Amniotic epithelial cell (primary cell): Measurements from ENCODE around the gene CA10.

Source experiments
- DNase-seq: peaks from one replicate; pipeline ENCODE4 v3.0.0-alpha.2; 2010; ENCODE audit warnings: low read depth

Gene CA10

DNA sequence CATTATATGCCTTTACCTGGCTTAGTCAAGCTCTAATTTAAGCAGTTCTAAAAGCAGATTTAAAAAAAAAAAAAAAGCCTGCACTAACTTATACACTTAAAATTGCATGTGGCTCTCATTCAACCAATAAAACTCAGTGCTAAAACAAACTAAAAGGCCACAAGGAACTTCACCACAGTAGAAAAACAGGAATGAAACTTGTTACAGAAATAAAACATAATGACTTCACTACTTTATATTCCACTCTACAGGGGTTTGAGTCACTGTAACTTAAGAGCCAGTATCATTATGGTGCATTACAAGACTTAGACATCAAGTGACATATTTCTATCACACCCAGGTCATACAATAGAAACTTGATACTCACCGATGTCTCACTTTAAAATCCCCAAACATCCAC, 11.1 kb downstream of the CA10 start:
- no peak for DNase-seq

DNA sequence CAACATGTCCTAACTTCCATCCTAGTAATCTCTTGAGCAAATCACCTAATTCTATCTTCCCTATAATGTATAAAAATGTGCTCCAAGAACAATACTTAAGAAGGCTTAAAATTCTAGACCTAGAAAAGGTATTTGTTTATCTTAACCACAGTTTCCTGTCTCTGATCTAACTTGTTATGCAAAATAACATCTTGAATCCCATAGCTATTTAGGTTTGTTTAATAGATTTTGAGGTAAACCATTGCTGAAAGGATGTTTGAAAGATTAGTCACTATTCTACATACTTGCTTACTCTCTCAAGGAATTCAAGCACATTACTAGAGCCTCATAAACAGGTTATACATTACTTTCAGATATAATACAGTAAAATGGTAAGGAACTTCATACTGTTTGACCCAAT, 13.0 kb downstream of the CA10 start:
- no peak for DNase-seq

DNA sequence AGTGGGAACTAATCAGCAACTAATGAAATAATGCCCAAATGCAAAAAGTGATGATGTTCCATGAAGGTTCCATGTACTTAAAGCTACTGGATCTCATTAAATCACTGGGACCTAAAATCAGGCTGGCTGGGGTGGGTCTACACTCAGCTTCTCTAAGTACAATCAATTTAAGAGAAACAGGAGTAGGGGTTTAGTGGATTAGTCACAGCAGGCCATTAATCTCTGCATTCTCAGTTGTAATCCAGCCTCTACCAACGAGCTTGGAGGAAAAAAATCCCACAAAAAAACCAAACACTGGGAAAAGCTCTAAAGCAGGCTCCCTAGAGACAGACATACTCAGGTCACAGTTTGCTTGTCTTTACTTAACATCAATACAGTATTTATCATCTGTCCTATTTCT, 15.0 kb downstream of the CA10 start:
- no peak for DNase-seq

DNA sequence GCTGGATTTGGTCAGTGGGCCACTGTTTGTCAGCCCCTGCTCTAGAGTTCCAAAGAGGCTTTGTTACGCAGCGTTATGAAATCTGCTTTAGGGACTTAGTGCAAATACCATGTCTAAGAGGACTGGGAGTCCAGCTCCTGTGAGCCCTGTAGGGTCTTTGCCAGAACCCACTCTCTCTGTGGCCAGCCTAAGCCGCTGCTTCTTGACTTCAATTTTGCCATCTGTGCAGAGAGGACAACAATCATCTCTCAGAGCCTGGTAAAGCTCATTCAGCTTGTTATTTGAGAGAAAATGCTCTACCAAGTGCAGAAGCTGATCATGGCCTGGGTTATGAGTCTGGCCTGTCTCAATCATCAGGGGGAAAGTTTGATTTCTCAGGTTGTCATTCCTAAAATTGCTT, 17.9 kb downstream of the CA10 start:
- DNase-seq: no peak

DNA sequence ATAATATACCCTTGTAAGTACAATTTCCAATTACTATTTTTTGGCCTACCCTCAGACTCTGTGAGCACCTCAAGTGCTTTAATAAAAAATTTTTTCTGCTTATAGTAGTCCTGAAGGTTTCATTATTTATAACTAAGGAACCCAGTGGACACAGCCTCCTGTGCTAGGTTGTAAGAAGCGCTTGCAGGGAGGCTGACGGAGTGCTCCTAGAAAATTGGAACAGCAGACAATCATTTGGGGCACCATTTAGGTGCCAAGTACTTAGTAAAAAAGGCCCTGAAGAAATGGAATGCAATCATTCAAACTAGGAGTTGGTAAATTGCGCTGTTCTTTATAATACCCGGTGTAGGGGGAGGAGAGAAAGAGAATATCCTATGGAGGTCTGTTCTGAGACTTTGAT, 19.8 kb downstream of the CA10 start:
- no peak for DNase-seq

DNA sequence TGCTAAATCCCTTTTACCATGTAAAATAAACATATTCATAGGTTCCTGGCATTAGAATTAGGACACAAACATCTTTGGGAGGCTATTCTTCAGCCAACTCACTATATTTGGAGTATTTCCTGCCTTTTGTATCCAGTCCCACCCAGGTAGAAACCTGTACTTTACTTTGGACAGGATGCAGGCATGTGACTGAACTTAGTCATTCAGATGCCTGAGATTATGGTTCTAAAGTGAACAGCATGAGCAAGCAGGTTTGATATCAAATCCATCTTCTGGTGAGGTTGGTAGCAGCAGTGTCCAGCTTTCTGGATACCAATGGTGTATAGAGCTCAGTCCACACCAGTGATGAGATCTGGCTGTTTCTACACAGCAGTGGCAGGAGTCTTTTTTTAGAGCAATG, 20.2 kb downstream of the CA10 start:
- DNase-seq: no peak

DNA sequence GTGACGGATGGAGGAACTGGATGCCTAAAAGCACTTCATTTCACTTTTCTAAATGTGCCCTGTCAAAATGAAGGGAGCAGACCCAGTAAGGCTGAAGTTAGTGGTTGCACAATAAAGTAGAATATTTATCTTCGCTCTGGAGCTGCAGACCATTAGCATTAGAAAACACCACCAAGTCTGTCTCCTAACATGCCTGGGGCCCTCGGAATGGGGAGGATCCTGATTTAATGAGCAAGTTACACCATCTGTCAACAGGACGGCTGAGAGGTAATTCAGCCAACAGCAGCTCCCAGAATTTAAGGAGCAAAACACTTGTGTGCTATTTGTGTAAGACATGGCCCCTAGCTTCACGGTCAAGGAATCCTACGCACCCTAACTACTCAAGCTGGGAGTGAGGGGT, 22.3 kb downstream of the CA10 start:
- DNase-seq: no peak

DNA sequence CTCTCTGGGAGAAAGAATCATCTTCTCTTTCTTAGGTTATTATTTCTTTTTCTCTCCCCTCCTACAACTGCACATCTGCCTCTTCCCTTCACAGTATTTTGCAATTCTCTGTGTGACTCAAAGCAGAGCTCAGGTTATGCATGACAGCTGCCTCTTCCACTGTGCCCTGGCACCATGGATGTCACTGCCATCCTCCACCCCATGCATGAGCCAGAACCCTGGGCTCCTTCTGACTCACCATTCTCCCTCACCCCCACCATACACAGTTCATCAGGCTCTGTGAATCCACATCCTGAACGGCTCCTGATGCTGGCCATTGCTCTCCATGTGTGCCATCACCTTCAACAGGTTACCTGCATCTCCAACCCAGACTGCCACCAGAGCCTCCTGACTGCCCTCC, 23.9 kb downstream of the CA10 start:
- DNase-seq: no peak

DNA sequence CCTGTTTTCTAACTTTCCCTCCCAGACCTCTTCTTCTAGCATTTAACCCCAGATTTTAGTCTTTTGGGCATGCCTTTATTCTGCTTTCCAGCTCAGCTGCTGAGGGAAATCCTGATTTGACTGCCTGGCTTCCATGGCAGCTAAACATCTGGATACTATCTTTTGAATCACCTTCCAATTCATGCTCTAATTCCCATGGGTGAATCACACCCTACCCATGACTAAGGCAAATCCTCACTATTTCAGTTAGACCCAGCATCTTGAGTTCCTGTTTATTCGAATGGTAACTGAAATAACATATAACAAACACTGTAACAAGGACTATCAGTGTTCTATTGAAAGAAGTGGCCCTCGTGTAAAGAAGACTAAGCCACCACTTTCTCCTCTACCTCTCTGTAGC, 29.8 kb downstream of the CA10 start:
- DNase-seq: no peak

DNA sequence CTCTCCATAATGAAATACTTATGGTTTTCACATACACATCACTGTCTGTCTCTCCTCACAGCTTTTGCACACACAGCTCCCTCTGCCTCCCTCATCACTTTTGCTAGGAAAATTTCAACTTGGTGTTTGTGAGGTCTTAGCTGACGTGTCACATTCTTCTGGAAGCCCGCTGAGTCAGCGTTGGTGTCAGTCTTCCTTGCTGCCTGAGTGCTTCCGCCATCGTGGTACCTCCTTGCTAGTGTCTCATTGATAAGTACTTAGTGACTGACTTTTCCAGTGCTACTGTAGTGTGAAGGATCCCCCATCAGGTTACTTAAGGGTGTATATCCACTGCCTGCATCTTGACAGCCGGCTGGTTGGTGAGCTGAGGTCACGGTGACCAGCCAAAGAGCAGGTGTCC, 33.5 kb downstream of the CA10 start:
- DNase-seq: no peak

DNA sequence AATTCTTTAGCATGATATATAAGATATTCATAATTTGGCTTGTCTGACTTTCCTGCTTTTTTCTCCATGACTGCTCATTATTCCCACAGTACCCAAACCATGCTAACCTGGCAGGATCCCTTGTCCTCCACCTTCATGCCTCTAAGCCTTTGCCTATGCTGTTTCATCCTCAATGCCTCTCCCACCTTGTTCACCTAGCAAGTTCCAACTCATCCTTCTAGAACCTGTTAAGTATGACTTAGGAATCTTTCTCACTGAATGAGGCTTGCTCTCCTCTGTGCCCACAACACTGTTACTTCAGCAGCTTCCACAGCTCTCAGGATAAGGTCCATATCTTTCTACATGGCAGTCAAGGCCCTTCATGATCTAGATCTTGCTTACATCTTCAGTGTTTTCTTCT, 34.0 kb downstream of the CA10 start:
- DNase-seq: no peak

DNA sequence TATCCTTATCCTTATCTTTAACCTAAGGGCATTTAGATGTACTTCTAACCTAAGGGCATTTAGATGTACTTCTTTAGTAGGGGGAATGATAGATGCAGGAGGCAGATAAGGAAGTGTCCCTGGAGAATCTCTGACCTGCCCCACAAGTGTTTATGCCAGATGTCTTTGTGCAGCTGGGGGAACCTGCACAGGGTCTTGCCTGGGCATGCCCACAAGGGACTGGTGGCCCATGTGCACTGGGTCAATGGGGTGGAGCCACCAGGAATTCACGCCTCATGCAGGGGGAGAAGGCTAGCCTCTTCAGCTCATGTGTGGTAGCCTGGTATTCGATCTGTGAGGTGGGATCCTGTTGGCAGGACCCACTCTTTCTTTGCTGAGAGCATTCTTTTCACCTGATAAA, 38.0 kb downstream of the CA10 start:
- DNase-seq: no peak

DNA sequence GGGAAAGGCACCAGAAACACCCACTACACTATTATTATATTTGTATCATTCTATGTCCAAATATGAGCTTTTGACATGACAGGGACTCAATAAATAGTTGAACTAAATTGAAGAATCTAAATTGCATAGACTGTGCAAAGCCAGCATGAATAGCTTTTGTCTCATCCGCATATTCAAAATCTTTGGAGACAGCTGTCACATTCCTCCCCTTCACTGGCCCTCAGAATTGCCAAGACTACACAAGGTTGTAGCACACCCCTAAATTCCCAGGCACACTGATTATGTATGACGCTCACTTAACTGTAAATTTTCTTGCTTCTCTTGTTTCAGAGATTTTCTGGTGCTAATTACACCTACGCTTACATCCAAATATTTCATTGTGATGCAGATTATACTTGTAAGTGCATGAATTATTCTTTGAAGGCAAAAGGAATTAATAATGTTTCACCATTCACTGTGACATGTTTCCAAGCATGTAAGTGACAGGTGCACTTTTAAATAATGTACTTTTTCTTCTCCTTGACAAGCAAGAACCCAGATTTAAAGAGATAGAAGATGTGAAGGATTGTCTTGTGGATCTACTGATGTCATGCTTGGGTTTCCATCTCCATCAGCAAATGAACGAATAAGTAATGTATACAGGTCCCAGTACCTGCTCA, 47.5 kb downstream of the CA10 start:
- no peak for DNase-seq

DNA sequence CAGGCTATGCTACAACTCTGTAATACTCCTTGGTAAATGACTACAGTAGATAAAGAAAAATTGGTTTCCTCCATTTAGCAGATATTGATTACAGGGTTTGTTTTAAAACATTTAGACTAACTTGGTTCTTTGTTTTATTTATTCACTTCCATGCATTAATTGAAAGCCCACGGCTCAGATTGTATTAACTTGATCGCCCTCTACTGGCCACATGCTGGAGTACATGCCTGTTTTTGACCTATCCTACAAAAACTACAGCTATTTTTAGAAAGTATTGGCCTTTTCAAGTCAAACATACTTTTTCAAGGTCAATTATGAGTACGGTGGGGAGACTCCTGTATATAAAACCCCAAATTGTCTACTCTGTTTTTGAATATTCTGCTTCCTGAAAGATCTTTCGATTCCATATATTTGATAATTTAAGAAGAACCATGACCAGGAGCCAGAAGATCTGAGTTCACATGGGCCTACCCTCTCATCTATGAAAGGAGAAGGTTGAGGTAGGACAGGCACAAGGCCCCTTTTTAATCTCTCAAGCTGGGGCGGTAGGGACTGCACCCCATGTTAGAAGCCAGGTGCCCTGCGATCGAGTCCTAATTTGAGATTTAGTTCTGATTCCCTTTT, 51.8 kb downstream of the CA10 start:
- DNase-seq: peak; percentile 13

DNA sequence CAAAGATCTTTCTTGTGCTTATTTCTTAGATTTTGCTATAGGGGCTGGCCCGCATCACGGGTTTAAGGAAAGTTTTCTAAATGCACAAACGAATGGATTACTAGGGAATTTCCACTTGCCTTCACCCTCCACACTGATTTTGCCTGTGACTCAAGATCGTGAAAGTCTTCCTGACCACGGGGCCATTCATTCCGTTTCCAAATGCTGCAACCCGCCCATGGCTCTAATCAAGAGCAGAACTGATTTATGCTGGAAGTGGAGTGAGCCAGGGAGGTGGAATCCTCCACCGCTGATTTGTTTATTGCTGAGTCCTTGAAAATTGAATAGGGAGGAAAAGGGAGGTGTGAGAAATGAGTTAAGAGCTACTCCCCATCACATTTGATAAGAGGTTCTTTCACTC, 52.4 kb downstream of the CA10 start:
- DNase-seq: peak; percentile 0

DNA sequence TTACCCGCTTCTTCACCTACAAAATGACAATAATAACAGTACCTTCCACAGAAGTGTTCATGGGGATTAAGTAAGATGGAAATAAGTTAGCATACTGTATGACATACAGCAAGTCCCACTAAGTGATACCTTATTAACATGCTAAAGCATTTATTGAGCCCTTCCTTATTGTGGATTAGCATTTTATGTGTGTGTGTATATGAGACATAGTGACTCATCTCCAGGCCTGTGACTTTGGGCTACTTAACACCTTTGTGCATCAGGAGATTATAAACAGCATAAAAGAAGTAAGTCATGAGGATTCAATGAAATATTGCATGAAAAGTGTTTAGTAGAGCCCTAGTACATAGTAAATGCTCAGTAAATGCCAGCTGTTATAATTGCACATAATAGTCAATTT, 52.9 kb downstream of the CA10 start:
- no peak for DNase-seq

DNA sequence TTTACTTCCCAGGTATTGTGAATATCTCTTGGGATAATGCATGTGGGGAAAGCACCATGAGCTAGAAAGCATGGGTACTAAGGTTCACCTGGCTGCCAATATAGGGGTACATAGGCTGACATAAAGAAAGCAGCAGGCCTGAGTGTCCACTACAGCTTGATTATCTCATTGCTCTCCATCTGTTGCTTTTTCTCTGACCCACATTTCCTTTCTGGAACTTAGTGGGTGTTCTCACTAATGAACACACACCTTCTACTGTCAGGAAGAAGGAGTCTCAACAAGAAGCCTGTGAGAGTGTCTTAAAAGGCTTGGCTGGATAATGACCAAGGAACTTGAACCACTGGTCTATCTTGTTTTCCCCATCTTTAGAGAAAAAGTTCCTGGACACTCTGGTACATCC, 62.5 kb downstream of the CA10 start:
- no peak for DNase-seq

DNA sequence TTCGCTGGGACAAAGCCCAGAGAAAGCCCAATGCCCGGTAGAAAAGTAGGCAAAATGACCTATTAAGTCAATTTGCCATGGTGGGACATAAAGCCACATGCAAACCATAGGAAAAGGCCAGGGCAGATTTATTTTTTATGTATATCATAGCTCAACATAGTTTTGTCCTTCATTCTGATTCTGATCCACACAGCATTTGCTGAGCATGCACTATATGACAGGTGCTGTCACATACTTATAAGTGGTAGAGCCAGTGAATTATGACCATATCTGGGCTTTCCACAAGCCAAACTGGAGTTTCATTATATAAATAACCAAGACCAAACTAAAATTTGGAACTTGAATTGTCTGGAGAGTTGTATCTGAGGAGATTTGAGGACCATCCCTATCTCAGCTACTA, 74.3 kb downstream of the CA10 start:
- no peak for DNase-seq

DNA sequence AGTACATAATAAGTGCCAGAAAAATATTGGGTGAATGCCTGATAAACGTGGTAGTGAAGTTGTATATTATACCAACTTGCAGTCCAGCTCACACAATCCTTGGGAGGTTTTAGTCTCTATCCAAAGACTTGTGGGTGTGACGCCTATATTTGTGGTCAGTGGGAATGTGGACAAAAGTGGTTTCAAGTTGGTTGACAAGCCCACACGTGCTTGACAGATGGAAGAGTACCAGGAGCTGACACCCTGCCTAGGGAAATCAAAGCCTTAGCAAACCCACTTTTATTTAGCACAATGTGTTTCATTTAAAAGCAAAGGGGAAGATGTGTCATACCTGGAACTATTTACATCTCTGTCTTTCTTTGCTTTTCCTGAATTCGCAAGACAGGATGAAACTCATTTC, 79.0 kb downstream of the CA10 start:
- DNase-seq: no peak

DNA sequence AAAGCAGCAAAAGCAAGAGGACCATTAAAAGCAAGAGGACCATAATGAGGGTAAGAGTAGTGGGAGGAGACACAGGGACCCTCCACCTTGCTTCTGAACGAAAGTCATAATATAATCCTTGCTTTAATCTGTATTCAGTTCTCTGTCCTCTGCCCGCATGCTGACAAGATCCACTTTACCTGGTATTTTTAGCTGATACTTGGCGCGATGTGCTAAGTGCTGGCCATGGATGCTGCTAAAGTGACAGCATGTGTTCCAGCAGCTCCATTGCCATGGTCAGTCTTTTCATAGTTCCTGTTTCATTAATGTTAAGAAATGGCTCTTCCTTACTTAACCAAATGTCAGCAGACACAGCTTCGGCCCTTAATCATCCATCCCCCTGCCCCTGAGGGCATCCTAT, 86.8 kb downstream of the CA10 start:
- DNase-seq: no peak

DNA sequence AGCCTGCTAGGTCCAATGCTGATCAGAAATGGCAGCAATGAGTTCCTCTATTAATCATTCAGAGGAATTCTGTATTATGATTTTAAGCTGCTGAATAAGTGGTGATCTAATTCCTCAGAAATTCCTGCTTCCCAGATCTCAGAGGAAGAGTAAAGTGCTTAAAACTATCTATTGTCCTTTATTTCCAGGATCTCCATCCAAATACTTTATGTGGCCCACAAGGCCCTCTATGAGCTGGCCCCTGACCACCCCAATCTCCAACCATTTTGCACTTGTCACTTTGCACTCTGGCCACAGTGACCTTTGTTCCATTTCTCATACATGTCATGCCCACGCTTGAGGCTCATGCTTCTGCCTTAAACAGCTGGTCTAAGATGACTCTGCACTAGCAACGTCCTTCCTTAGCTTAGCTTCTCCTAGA, 93.7 kb downstream of the CA10 start:
- no peak for DNase-seq

DNA sequence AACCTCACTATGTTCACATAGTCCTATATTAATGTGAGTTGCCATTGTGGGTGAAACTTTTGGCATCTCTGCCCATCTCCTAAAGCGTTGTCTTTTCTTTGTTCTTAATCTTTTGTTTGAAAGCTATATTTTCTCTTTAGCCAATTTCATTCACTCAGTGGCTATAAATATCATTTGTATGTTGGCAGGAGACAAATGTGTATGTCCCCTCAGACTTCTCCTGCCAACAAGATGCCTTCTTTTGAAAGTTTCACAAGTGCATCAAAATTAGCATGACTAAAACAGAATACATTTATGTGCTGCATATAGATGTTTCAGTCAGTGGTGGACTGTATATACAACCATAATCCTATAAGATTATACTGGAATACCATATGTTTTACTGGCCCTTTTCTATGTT, 109.0 kb downstream of the CA10 start:
- DNase-seq: no peak

DNA sequence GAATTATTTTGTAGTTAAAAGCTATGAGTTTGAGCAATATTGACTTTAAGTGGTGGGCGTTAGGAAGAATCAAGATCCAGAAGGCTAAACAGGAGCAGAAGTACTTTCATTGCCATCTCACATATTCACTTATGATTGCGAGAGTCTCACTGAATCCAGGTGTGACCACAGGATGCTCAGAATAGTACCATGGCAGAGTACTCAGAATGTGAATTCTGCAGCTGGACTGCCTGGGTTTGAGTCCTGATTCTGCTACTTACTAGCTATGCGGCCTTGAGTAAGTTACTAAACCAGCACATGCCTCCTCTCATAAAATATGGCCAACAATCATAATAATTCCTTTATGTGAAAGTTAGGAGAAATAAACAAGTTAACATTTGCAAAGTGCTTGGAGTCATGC, 109.5 kb downstream of the CA10 start:
- no peak for DNase-seq

DNA sequence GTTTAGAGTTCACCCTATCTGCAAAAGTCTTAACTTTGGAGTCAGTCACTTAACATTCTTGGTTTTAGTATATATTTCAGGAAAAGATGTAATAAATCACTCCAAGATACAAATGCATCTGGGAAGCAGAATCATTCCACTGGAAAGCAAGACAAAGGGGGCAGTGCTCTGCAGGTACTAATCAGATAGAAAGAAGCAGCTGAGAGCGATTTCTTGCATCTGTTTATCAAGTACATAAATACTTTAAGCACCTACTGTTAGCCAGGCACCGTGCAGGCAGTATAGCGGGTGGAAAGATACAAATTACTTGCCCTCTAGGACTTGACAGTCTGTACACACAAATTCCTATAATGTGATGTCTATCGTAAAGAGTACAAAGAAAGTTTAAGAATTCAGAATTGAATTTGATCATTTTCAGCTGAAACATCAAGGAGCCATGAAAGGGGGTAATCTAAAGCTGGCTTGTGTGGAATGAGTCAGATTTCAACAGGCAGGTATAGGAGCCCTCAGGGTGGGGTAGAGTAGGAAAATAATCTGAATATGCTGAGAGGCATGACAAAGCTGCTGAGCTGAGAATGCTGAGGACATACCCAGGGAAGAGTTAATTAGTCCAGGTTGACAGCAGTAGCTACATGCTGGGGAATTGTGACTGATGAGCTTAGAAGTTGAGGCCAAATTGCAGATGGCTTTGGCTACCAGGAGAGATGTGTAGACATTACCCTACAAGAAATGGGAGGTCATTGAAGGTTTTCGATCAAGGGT, 110.2 kb downstream of the CA10 start:
- DNase-seq: no peak
